DOHH2 (cell line): ENCODE data around the gene HSPA9.

Source experiments
- CTCF ChIP-seq: fragments of 200-600 bp; sonication (generic); IDR thresholded peaks from one replicate; pipeline ENCODE4 v1.5.1; 2014; ENCODE audit warnings: antibody characterized with exemption, mild to moderate bottlenecking, low read depth, low read length; ENCODE audit not compliant: poor library complexity, severe bottlenecking
- EZH2phosphoT487 ChIP-seq: fragments of 200-600 bp; sonication (generic); IDR thresholded peaks from 2 replicates; pipeline ENCODE4 v1.6.1; 2017; ENCODE audit warnings: borderline replicate concordance, mild to moderate bottlenecking, antibody characterized with exemption, low read length, moderate library complexity, mixed read lengths

GRCh38 chr5:138543730-138544104, 31.5 kb downstream of the HSPA9 start:
- no peak for TF ChIP-seq CTCF
- no peak for TF ChIP-seq EZH2phosphoT487
